Measurements from ENCODE around the gene DACH1.

The DACH1 gene

GRCh38 chr13:71587817-71588216 lies 279.2 kb downstream of the DACH1 start:
- Histone ChIP-seq H3K27ac (ENCODE audit: low read depth, low read length) (no peak overlapping the region), H3K4me3 (ENCODE audit: low read depth in 1 of 5, low read length in 5 of 5) (no peak overlapping the region), H3K27me3 (ENCODE audit: control insufficient read depth in 5 of 5, insufficient read depth in 4 of 5, low read length in 5 of 5) (no peaks in the 10 kb centered on the region), H3K9ac (ENCODE audit: low read length in 5 of 5) (no peak overlapping the region), H3K4me1 (ENCODE audit: control insufficient read depth in 5 of 5, insufficient read depth in 5 of 5, low read length in 5 of 5) (no peaks in the 10 kb centered on the region), H3K36me3 (ENCODE audit: control insufficient read depth in 5 of 5, insufficient read depth in 5 of 5, low read length in 5 of 5) (no peaks in the 10 kb centered on the region), H3K9me3 (ENCODE audit: control insufficient read depth in 5 of 5, low read length in 5 of 5) (no peaks in the 10 kb centered on the region)

GRCh38 chr13:71587193-71587592 lies 279.8 kb downstream of the DACH1 start:
- no peaks in the 10 kb centered on the region for H3K27me3 ChIP-seq (ENCODE audit: control insufficient read depth in 5 of 5, insufficient read depth in 4 of 5, low read length in 5 of 5)
- H3K27ac ChIP-seq (ENCODE audit: low read depth, low read length) = no peak overlapping the region
- no peaks in the 10 kb centered on the region for H3K36me3 ChIP-seq (ENCODE audit: control insufficient read depth in 5 of 5, insufficient read depth in 5 of 5, low read length in 5 of 5)
- no peaks in the 10 kb centered on the region for H3K4me1 ChIP-seq (ENCODE audit: control insufficient read depth in 5 of 5, insufficient read depth in 5 of 5, low read length in 5 of 5)
- no peak overlapping the region for H3K9ac ChIP-seq (ENCODE audit: low read length in 5 of 5)
- no peaks in the 10 kb centered on the region for H3K9me3 ChIP-seq (ENCODE audit: control insufficient read depth in 5 of 5, low read length in 5 of 5)
- H3K4me3 ChIP-seq (ENCODE audit: low read depth in 1 of 5, low read length in 5 of 5) = no peak overlapping the region

- no peak overlapping the region for H3K9ac ChIP-seq (ENCODE audit: low read length in 5 of 5)
- H3K9me3 ChIP-seq (ENCODE audit: control insufficient read depth in 5 of 5, low read length in 5 of 5) = no peaks in the 10 kb centered on the region
- no peak overlapping the region for H3K27ac ChIP-seq (ENCODE audit: low read depth, low read length)
- H3K36me3 ChIP-seq (ENCODE audit: control insufficient read depth in 5 of 5, insufficient read depth in 5 of 5, low read length in 5 of 5) = no peaks in the 10 kb centered on the region
- H3K4me3 ChIP-seq (ENCODE audit: low read depth in 1 of 5, low read length in 5 of 5) = no peak overlapping the region
- H3K4me1 ChIP-seq (ENCODE audit: control insufficient read depth in 5 of 5, insufficient read depth in 5 of 5, low read length in 5 of 5) = no peaks in the 10 kb centered on the region
- no peaks in the 10 kb centered on the region for H3K27me3 ChIP-seq (ENCODE audit: control insufficient read depth in 5 of 5, insufficient read depth in 4 of 5, low read length in 5 of 5)
Observed at GRCh38 chr13:71583581-71583980, 283.4 kb downstream of the DACH1 start.

- Histone ChIP-seq H3K36me3 (ENCODE audit: control insufficient read depth in 5 of 5, insufficient read depth in 5 of 5, low read length in 5 of 5) (no peaks in the 10 kb centered on the region), H3K4me3 (ENCODE audit: low read depth in 1 of 5, low read length in 5 of 5) (no peak overlapping the region), H3K27me3 (ENCODE audit: control insufficient read depth in 5 of 5, insufficient read depth in 4 of 5, low read length in 5 of 5) (no peaks in the 10 kb centered on the region), H3K9ac (ENCODE audit: low read length in 5 of 5) (no peak overlapping the region), H3K4me1 (ENCODE audit: control insufficient read depth in 5 of 5, insufficient read depth in 5 of 5, low read length in 5 of 5) (no peaks in the 10 kb centered on the region), H3K9me3 (ENCODE audit: control insufficient read depth in 5 of 5, low read length in 5 of 5) (no peaks in the 10 kb centered on the region), H3K27ac (ENCODE audit: low read depth, low read length) (no peak overlapping the region)
Observed at GRCh38 chr13:71580614-71581013, 286.4 kb downstream of the DACH1 start.

GRCh38 chr13:71578048-71578447 lies 289.0 kb downstream of the DACH1 start:
- no peaks in the 10 kb centered on the region for H3K9me3 ChIP-seq (ENCODE audit: control insufficient read depth in 5 of 5, low read length in 5 of 5)
- no peaks in the 10 kb centered on the region for H3K4me1 ChIP-seq (ENCODE audit: control insufficient read depth in 5 of 5, insufficient read depth in 5 of 5, low read length in 5 of 5)
- no peak overlapping the region for H3K4me3 ChIP-seq (ENCODE audit: low read depth in 1 of 5, low read length in 5 of 5)
- H3K27me3 ChIP-seq (ENCODE audit: control insufficient read depth in 5 of 5, insufficient read depth in 4 of 5, low read length in 5 of 5) = no peaks in the 10 kb centered on the region
- no peaks in the 10 kb centered on the region for H3K36me3 ChIP-seq (ENCODE audit: control insufficient read depth in 5 of 5, insufficient read depth in 5 of 5, low read length in 5 of 5)
- no peak overlapping the region for H3K9ac ChIP-seq (ENCODE audit: low read length in 5 of 5)
- no peak overlapping the region for H3K27ac ChIP-seq (ENCODE audit: low read depth, low read length)

- Histone ChIP-seq H3K27ac (ENCODE audit: low read depth, low read length) (no peak overlapping the region), H3K9me3 (ENCODE audit: control insufficient read depth in 5 of 5, low read length in 5 of 5) (no peaks in the 10 kb centered on the region), H3K9ac (ENCODE audit: low read length in 5 of 5) (no peak overlapping the region), H3K27me3 (ENCODE audit: control insufficient read depth in 5 of 5, insufficient read depth in 4 of 5, low read length in 5 of 5) (no peaks in the 10 kb centered on the region), H3K4me1 (ENCODE audit: control insufficient read depth in 5 of 5, insufficient read depth in 5 of 5, low read length in 5 of 5) (no peaks in the 10 kb centered on the region), H3K4me3 (ENCODE audit: low read depth in 1 of 5, low read length in 5 of 5) (no peak overlapping the region), H3K36me3 (ENCODE audit: control insufficient read depth in 5 of 5, insufficient read depth in 5 of 5, low read length in 5 of 5) (no peaks in the 10 kb centered on the region)
Observed at GRCh38 chr13:71577127-71577526, 289.9 kb downstream of the DACH1 start.

- Histone ChIP-seq H3K27ac (ENCODE audit: low read depth, low read length) (no peak overlapping the region), H3K4me1 (ENCODE audit: control insufficient read depth in 5 of 5, insufficient read depth in 5 of 5, low read length in 5 of 5) (no peaks in the 10 kb centered on the region), H3K9me3 (ENCODE audit: control insufficient read depth in 5 of 5, low read length in 5 of 5) (no peaks in the 10 kb centered on the region)
Observed at GRCh38 chr13:71576571-71576970, 290.4 kb downstream of the DACH1 start.

GRCh38 chr13:71546881-71547280 lies 320.1 kb downstream of the DACH1 start:
- H3K36me3 ChIP-seq (ENCODE audit: control insufficient read depth in 5 of 5, insufficient read depth in 5 of 5, low read length in 5 of 5) = no peaks in the 10 kb centered on the region

More at GRCh38 chr13:71576571-71576970, 290.4 kb downstream of the DACH1 start:
- no peaks in the 10 kb centered on the region for H3K36me3 ChIP-seq (ENCODE audit: control insufficient read depth in 5 of 5, insufficient read depth in 5 of 5, low read length in 5 of 5)
- no peaks in the 10 kb centered on the region for H3K27me3 ChIP-seq (ENCODE audit: control insufficient read depth in 5 of 5, insufficient read depth in 4 of 5, low read length in 5 of 5)
- no peak overlapping the region for H3K4me3 ChIP-seq (ENCODE audit: low read depth in 1 of 5, low read length in 5 of 5)
- no peak overlapping the region for H3K9ac ChIP-seq (ENCODE audit: low read length in 5 of 5)

GRCh38 chr13:71540098-71540497 lies 326.9 kb downstream of the DACH1 start:
- Histone ChIP-seq H3K9me3 (ENCODE audit: control insufficient read depth in 5 of 5, low read length in 5 of 5) (no peaks in the 10 kb centered on the region), H3K4me3 (ENCODE audit: low read depth in 1 of 5, low read length in 5 of 5) (no peak overlapping the region), H3K4me1 (ENCODE audit: control insufficient read depth in 5 of 5, insufficient read depth in 5 of 5, low read length in 5 of 5) (no peaks in the 10 kb centered on the region), H3K27me3 (ENCODE audit: control insufficient read depth in 5 of 5, insufficient read depth in 4 of 5, low read length in 5 of 5) (no peaks in the 10 kb centered on the region), H3K36me3 (ENCODE audit: control insufficient read depth in 5 of 5, insufficient read depth in 5 of 5, low read length in 5 of 5) (no peaks in the 10 kb centered on the region), H3K27ac (ENCODE audit: low read depth, low read length) (no peak overlapping the region), H3K9ac (ENCODE audit: low read length in 5 of 5) (no peak overlapping the region)

More at GRCh38 chr13:71546881-71547280, 320.1 kb downstream of the DACH1 start:
- H3K4me1 ChIP-seq (ENCODE audit: control insufficient read depth in 5 of 5, insufficient read depth in 5 of 5, low read length in 5 of 5) = no peaks in the 10 kb centered on the region
- no peaks in the 10 kb centered on the region for H3K27me3 ChIP-seq (ENCODE audit: control insufficient read depth in 5 of 5, insufficient read depth in 4 of 5, low read length in 5 of 5)
- H3K27ac ChIP-seq (ENCODE audit: low read depth, low read length) = no peak overlapping the region
- H3K9me3 ChIP-seq (ENCODE audit: control insufficient read depth in 5 of 5, low read length in 5 of 5) = no peaks in the 10 kb centered on the region
- H3K9ac ChIP-seq (ENCODE audit: low read length in 5 of 5) = no peak overlapping the region
- no peak overlapping the region for H3K4me3 ChIP-seq (ENCODE audit: low read depth in 1 of 5, low read length in 5 of 5)

GRCh38 chr13:71536201-71536600 lies 330.8 kb downstream of the DACH1 start:
- Histone ChIP-seq H3K9me3 (ENCODE audit: control insufficient read depth in 5 of 5, low read length in 5 of 5) (no peaks in the 10 kb centered on the region), H3K36me3 (ENCODE audit: control insufficient read depth in 5 of 5, insufficient read depth in 5 of 5, low read length in 5 of 5) (no peaks in the 10 kb centered on the region), H3K4me3 (ENCODE audit: low read depth in 1 of 5, low read length in 5 of 5) (no peak overlapping the region), H3K27ac (ENCODE audit: low read depth, low read length) (no peak overlapping the region), H3K4me1 (ENCODE audit: control insufficient read depth in 5 of 5, insufficient read depth in 5 of 5, low read length in 5 of 5) (no peaks in the 10 kb centered on the region), H3K27me3 (ENCODE audit: control insufficient read depth in 5 of 5, insufficient read depth in 4 of 5, low read length in 5 of 5) (no peaks in the 10 kb centered on the region), H3K9ac (ENCODE audit: low read length in 5 of 5) (no peak overlapping the region)
